HG03060 (cell line): ENCODE results near the gene AHCYL1.
"Not testable (repeated sequence)": the region's sequence is repeated elsewhere in the genome, so short reads cannot be mapped to it uniquely, and the experiment has no call there.

Experiments used
- ATAC-seq: cut with Tn5 transposase; IDR thresholded peaks from one replicate; pipeline ENCODE4 v1.9.1; 2021; ENCODE audit warnings: low read depth, moderate number of reproducible peaks; ENCODE audit not compliant: unreplicated experiment

The AHCYL1 gene

GRCh38 chr1:109984456-109985246, at the start of gene AHCYL1:
TSS of gene AHCYL1 (plus strand) at chr1:109984765. CDS start at chr1:109985053, 288 bp downstream.
- ATAC-seq = peak; percentile 92

GRCh38 chr1:109935451-109935900, 49.1 kb upstream of the AHCYL1 start:
- ATAC-seq = no peak

- ATAC-seq = no peak
Measured at GRCh38 chr1:109937738-109938137, 46.8 kb upstream of the AHCYL1 start.

GRCh38 chr1:109938556-109938955, 46.0 kb upstream of the AHCYL1 start:
- ATAC-seq = no peak

- no peak for ATAC-seq
Measured at GRCh38 chr1:109942434-109942833, 42.1 kb upstream of the AHCYL1 start.

- no peak for ATAC-seq
Measured at GRCh38 chr1:109944541-109944940, 40.0 kb upstream of the AHCYL1 start.

- ATAC-seq = no peak
Measured at GRCh38 chr1:109946511-109946910, 38.1 kb upstream of the AHCYL1 start.

- ATAC-seq = no peak
Measured at GRCh38 chr1:109947582-109948284, 36.8 kb upstream of the AHCYL1 start.

- ATAC-seq = no peak
Measured at GRCh38 chr1:109948285-109948630, 36.3 kb upstream of the AHCYL1 start.

- no peak for ATAC-seq
Measured at GRCh38 chr1:109950038-109950437, 34.5 kb upstream of the AHCYL1 start.

- no peak for ATAC-seq
Measured at GRCh38 chr1:109950509-109950908, 34.1 kb upstream of the AHCYL1 start.

- ATAC-seq = not testable (repeated sequence)
Measured at GRCh38 chr1:109951501-109951900, 33.1 kb upstream of the AHCYL1 start.

GRCh38 chr1:109954041-109954512, 30.5 kb upstream of the AHCYL1 start:
- ATAC-seq = no peak

- ATAC-seq = no peak
Measured at GRCh38 chr1:109959632-109959973, 25.0 kb upstream of the AHCYL1 start.

- ATAC-seq = no peak
Measured at GRCh38 chr1:109959974-109960744, 24.4 kb upstream of the AHCYL1 start.

- ATAC-seq = no peak
Measured at GRCh38 chr1:109960745-109961094, 23.8 kb upstream of the AHCYL1 start.

GRCh38 chr1:109963864-109964263, 20.7 kb upstream of the AHCYL1 start:
- ATAC-seq = no peak

- ATAC-seq = no peak
Measured at GRCh38 chr1:109969146-109969829, 15.3 kb upstream of the AHCYL1 start.

GRCh38 chr1:109969907-109970306, 14.7 kb upstream of the AHCYL1 start:
- no peak for ATAC-seq

- no peak for ATAC-seq
Measured at GRCh38 chr1:109971559-109971958, 13.0 kb upstream of the AHCYL1 start.

GRCh38 chr1:109974191-109974590, 10.4 kb upstream of the AHCYL1 start:
- no peak for ATAC-seq
